ENCODE measurements around the gene SEC22A.

The SEC22A gene

GRCh38 chr3:123294296-123294938, 92.7 kb downstream of the SEC22A start:
- TF ChIP-seq CTCF (IDR thresholded peaks at IDR 0.05; ENCODE audit: low read depth, low read length) = no peak
- DNase-seq (ENCODE audit: low read depth in 2 of 2) = no peak
- H3K4me3 ChIP-seq (replicated peaks in 1 of 2; ENCODE audit: low read depth in 2 of 2, low read length in 2 of 2) = no peak overlapping the region

- TF ChIP-seq CTCF (IDR thresholded peaks at IDR 0.05; ENCODE audit: low read depth, low read length) = no peak
- H3K4me3 ChIP-seq (replicated peaks in 1 of 2; ENCODE audit: low read depth in 2 of 2, low read length in 2 of 2) = no peak overlapping the region
- no peak for DNase-seq (ENCODE audit: low read depth in 2 of 2)
Measured at GRCh38 chr3:123295171-123295900, 93.6 kb downstream of the SEC22A start.

GRCh38 chr3:123295901-123296250, 94.1 kb downstream of the SEC22A start:
- H3K4me3 ChIP-seq (replicated peaks in 1 of 2; ENCODE audit: low read depth in 2 of 2, low read length in 2 of 2) = no peak overlapping the region
- no peak for TF ChIP-seq CTCF (IDR thresholded peaks at IDR 0.05; ENCODE audit: low read depth, low read length)
- DNase-seq (ENCODE audit: low read depth in 2 of 2) = no peak

GRCh38 chr3:123296261-123296660, 94.5 kb downstream of the SEC22A start:
- DNase-seq (ENCODE audit: low read depth in 2 of 2) = no peak
- no peak for TF ChIP-seq CTCF (IDR thresholded peaks at IDR 0.05; ENCODE audit: low read depth, low read length)
- no peak overlapping the region for H3K4me3 ChIP-seq (replicated peaks in 1 of 2; ENCODE audit: low read depth in 2 of 2, low read length in 2 of 2)

GRCh38 chr3:123296836-123297626, 95.3 kb downstream of the SEC22A start:
- TF ChIP-seq CTCF (IDR thresholded peaks at IDR 0.05; ENCODE audit: low read depth, low read length) = no peak
- H3K4me3 ChIP-seq (replicated peaks in 1 of 2; ENCODE audit: low read depth in 2 of 2, low read length in 2 of 2) = no peak overlapping the region
- DNase-seq (ENCODE audit: low read depth in 2 of 2) = no peak

GRCh38 chr3:123297627-123297899, 95.8 kb downstream of the SEC22A start:
- no peak for TF ChIP-seq CTCF (IDR thresholded peaks at IDR 0.05; ENCODE audit: low read depth, low read length)
- no peak overlapping the region for H3K4me3 ChIP-seq (replicated peaks in 1 of 2; ENCODE audit: low read depth in 2 of 2, low read length in 2 of 2)
- DNase-seq (ENCODE audit: low read depth in 2 of 2) = no peak
